Heart left ventricle (tissue), 13 donors: ENCODE results near the gene HDAC7.

Source experiments
- POLR2A ChIP-seq, 2 donors: fragments of 450-650 bp; IDR thresholded peaks; one replicate each; pipeline ENCODE4 v1.6.1; 2017; ENCODE audit warnings: antibody characterized with exemption in 2 of 2, mild to moderate bottlenecking in 2 of 2, moderate library complexity in 2 of 2
- TF ChIP-seq, protein P1 (sequence below), 12 donors: fragments of 200-600 bp; sonication (generic) in 4 of 12; IDR thresholded peaks; one replicate each; pipeline versions ENCODE4 v1.5.0 to v1.8.0; 2018 to 2022; ENCODE audit warnings: antibody characterized with exemption in 12 of 12, mild to moderate bottlenecking in 5 of 12
- donor health status: ischemic (EF 13 %, LVEDD 7.1; RV severe dilation, severe dysfunction).
- donor health status: DM: no; HTN: yes; CAD: no.
- donor health status: DM: no; HTN: no; CAD: no.
- donor health status: ischemic (EF 25% LVEDD 6.9; RV normal size, moderate dysfunction).
- donor health status: ischemic (EF 25% LVEDD 5.7; RV mildly dilated, moderate dysfunction).
- donor health status: ischemic (EF 35%, LVEDD 5.7; RV mildly dilated, moderate dysfunction).
- donor health status: nonischemic (EF 11% LVEDD 7.7; RV severe dilation, severe dysfunction).
- donor health status: DM: yes; HTN: yes; CAD: no.
- donor health status: PGD.
- donor health status: ischemic (EF 29% LVEDD 5.4; RV normal size, mild dysfunction).
- donor health status: nonischemic (EF 23%, LVEDD 6.1; RV moderate dilation, normal function).

DNA sequence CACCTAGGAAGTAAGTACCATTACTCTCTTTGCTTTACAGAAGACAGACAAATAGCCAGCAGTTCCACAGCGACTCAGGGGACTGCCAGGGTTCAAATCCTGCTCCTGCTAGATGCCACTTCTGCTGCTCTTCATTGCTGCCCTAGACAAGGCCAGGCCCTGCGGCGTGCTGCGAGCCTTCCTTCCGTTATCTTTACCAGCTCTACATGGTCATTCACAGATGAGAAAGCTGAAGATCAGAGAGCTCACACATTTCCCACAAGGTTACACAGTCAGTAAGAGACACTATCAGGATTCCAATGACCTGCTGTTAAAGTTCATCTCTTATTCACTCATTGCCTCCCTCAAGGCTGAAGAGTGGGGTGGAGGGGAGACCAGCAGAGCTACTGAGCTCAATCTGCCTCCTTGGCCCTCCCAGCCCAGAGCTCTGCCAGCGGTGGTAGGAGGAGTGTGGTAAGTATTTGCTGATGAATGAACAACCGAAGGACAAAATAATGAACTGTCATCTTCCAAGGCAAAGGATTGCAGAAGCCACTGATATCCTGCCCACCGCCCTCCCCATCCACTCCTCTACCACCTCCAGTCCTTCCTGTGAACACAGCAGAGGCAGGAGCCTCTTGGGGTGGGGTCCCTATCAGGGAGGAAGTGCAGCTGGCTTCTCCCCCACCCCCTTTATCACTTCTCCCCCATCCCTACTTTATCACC, 14.6 kb upstream of the HDAC7 start:
- TF ChIP-seq POLR2A (IDR thresholded peaks at IDR 0.05), result no peak
- TF ChIP-seq, protein P1, sequence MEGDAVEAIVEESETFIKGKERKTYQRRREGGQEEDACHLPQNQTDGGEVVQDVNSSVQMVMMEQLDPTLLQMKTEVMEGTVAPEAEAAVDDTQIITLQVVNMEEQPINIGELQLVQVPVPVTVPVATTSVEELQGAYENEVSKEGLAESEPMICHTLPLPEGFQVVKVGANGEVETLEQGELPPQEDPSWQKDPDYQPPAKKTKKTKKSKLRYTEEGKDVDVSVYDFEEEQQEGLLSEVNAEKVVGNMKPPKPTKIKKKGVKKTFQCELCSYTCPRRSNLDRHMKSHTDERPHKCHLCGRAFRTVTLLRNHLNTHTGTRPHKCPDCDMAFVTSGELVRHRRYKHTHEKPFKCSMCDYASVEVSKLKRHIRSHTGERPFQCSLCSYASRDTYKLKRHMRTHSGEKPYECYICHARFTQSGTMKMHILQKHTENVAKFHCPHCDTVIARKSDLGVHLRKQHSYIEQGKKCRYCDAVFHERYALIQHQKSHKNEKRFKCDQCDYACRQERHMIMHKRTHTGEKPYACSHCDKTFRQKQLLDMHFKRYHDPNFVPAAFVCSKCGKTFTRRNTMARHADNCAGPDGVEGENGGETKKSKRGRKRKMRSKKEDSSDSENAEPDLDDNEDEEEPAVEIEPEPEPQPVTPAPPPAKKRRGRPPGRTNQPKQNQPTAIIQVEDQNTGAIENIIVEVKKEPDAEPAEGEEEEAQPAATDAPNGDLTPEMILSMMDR (IDR thresholded peaks at IDR 0.05), result no peak
